GM12891 (cell line): ENCODE results near the gene BCKDK.
A peak's percentile ranks its signal among the peaks of the same experiment; 100 is the strongest.
"Not testable (repeated sequence)": the region's sequence is repeated elsewhere in the genome, so short reads cannot be mapped to it uniquely, and the experiment has no call there.

ENCODE experiments used
- DNase-seq: peaks from one replicate; pipeline ENCODE4 v3.0.0; 2011; ENCODE audit warnings: low spot score; ENCODE audit not compliant: insufficient read length
- FAIRE-seq: peaks from 2 replicates; lab custom pipeline; 2011; peaks lifted over from hg19 to GRCh38; lab: Jason Lieb, UNC
- PAX5 ChIP-seq: IDR thresholded peaks from 2 replicates; pipeline ENCODE4 v1.6.1; 2011; ENCODE audit warnings: low read length, moderate library complexity, mild to moderate bottlenecking; ENCODE audit not compliant: insufficient read depth, severe bottlenecking
- POLR2A ChIP-seq: IDR thresholded peaks from 2 replicates; pipeline ENCODE4 v1.6.1; 2011; ENCODE audit warnings: low read depth, low read length, control low read depth
- POLR2AphosphoS5 ChIP-seq: IDR thresholded peaks from 2 replicates; pipeline ENCODE4 v1.6.1; 2011; ENCODE audit warnings: low read depth, low read length, control low read depth
- POU2F2 ChIP-seq: IDR thresholded peaks from 2 replicates; pipeline ENCODE4 v1.6.1; 2011; ENCODE audit warnings: low read depth, mild to moderate bottlenecking, control low read depth, low read length, moderate library complexity
- SPI1 ChIP-seq: IDR thresholded peaks from 2 replicates; pipeline ENCODE4 v1.6.1; 2011; ENCODE audit warnings: low read depth, low read length, control low read depth
- TAF1 ChIP-seq: IDR thresholded peaks from 2 replicates; pipeline ENCODE4 v1.6.1; 2011; ENCODE audit warnings: low read depth, low read length, control low read depth

Gene BCKDK

GRCh38 chr16:31092330-31092729 is 15.9 kb upstream of the BCKDK start:
- no peak for TF ChIP-seq POLR2AphosphoS5
- TF ChIP-seq POU2F2: no peak
- TF ChIP-seq TAF1: no peak
- TF ChIP-seq SPI1: no peak
- TF ChIP-seq PAX5: no peak
- TF ChIP-seq POLR2A: no peak
- FAIRE-seq: no peak
- no peak for DNase-seq

- FAIRE-seq: peak; percentile 38
- DNase-seq: no peak
- TF ChIP-seq POU2F2 (no peak), POLR2AphosphoS5 (no peak), TAF1 (no peak), POLR2A (no peak), SPI1 (no peak), PAX5 (no peak)
Measured at GRCh38 chr16:31093132-31093703, 15.0 kb upstream of the BCKDK start.

GRCh38 chr16:31094088-31094423 is 14.1 kb upstream of the BCKDK start:
- FAIRE-seq: peak; percentile 20
- TF ChIP-seq SPI1 (no peak), TAF1 (no peak), PAX5 (no peak), POLR2AphosphoS5 (no peak), POU2F2 (no peak), POLR2A (no peak)
- DNase-seq: no peak

- TF ChIP-seq TAF1 (peak; percentile 51; the same call in 1 of the 2 replicates), POLR2AphosphoS5 (0 out of 2 replicates have a peak, but pooled peaks have one; percentile 26), SPI1 (no peak), POLR2A (peak; percentile 33; the same call in 1 of the 2 replicates), PAX5 (peak; percentile 39), POU2F2 (no peak)
- FAIRE-seq (peak; percentile 98), DNase-seq (peak; percentile 92)
Measured at GRCh38 chr16:31094424-31095120, 13.6 kb upstream of the BCKDK start, which contains the start of gene VKORC1. Gene VKORC1, minus strand, starts transcription at chr16:31094797. Its CDS starts 68 bp downstream, at chr16:31094729.

- FAIRE-seq (no peak), DNase-seq (no peak)
- TF ChIP-seq TAF1 (no peak), PAX5 (no peak), SPI1 (no peak), POLR2AphosphoS5 (no peak), POU2F2 (no peak), POLR2A (no peak)
Measured at GRCh38 chr16:31099860-31100638, 8.1 kb upstream of the BCKDK start.

GRCh38 chr16:31100876-31101641 is 7.1 kb upstream of the BCKDK start:
- DNase-seq, FAIRE-seq: not testable (repeated sequence)

- no peak for TF ChIP-seq POU2F2
- no peak for TF ChIP-seq SPI1
- no peak for TF ChIP-seq POLR2AphosphoS5
- no peak for TF ChIP-seq TAF1
- no peak for TF ChIP-seq PAX5
- no peak for TF ChIP-seq POLR2A
- DNase-seq: peak; percentile 84
- FAIRE-seq: peak; percentile 61
Measured at GRCh38 chr16:31105677-31106213, 2.4 kb upstream of the BCKDK start.

GRCh38 chr16:31106509-31107464 is 1.4 kb upstream of the BCKDK start:
- TF ChIP-seq POLR2AphosphoS5 (no peak), POU2F2 (no peak), SPI1 (no peak), PAX5 (no peak), TAF1 (no peak), POLR2A (no peak)
- DNase-seq (no peak), FAIRE-seq (no peak)
